ENCODE measurements around the gene FAM13A. TPM values are rescaled to one million over a fixed set of nuclear protein-coding genes. Genes with fewer than 3 reads are reported as not detected.

The FAM13A gene
- total and polyA plus RNA-seq, 2 donors (not counting 3 experiments of a cell fraction or from before 2014, with no cell fraction given), result 3.3 to 10.5 TPM

DNA sequence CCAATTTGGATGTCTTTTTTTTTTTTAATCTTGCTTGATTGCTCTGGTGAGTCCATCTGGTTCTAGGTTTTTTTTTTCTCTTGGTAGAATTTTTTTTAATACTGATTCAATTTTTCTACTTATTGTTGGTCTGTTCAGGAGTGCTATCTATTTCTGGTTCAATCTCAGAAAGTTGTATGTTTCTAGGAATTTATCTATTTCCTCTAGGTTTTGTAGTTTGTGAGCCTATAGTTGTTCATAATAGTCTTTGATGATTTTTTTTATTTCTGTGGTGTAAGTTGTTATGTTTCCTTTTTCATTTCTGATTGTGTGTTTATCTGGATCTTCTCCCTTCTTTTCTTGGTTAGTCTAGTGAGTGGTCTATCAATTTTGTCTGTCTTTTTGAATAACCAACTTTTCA is 129.6 kb downstream of the FAM13A start:
- H2AFZ ChIP-seq (ENCODE audit: low read depth, low read length), result no peak overlapping the region
- DNase-seq (ENCODE audit: low read depth, low spot score) (no peak), FAIRE-seq (no peak)
- TF ChIP-seq, protein P1, sequence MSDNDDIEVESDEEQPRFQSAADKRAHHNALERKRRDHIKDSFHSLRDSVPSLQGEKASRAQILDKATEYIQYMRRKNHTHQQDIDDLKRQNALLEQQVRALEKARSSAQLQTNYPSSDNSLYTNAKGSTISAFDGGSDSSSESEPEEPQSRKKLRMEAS (IDR thresholded peaks at IDR 0.05; ENCODE audit: insufficient read depth, insufficient read length), result no peak
- TF ChIP-seq GATA2 (IDR thresholded peaks at IDR 0.05; ENCODE audit: insufficient read depth, insufficient read length, low read depth, low read length) (no peak), POLR2A (IDR thresholded peaks at IDR 0.05; ENCODE audit: low read depth, low read length) (no peak), CTCF (IDR thresholded peaks at IDR 0.05; ENCODE audit: extremely low read depth in 1 of 2, insufficient read depth in 1 of 2, low read depth in 1 of 2, low read length in 2 of 2) (no peak), JUN (IDR thresholded peaks at IDR 0.05; ENCODE audit: borderline replicate concordance, insufficient read depth, insufficient read length, low read depth) (no peak), FOS (IDR thresholded peaks at IDR 0.05; ENCODE audit: borderline replicate concordance, insufficient read depth, low read length) (no peak), POLR2AphosphoS5 (IDR thresholded peaks at IDR 0.05; ENCODE audit: insufficient read depth, low read depth, low read length) (no peak), MYC (IDR thresholded peaks at IDR 0.05; ENCODE audit: low read depth, low read length) (no peak), EZH2 (IDR thresholded peaks at IDR 0.05; ENCODE audit: borderline replicate concordance, low read depth, low read length, severe bottlenecking) (no peak)
- no peak overlapping the region for H3K27ac ChIP-seq (ENCODE audit: insufficient read depth, low read depth, low read length)
- POLR2A ChIA-PET, result no interaction called here
- intact Hi-C loops (cut with micrococcal nuclease) (no loop called here), dilution Hi-C loops (cut with MboI; ENCODE audit: extremely low pct_ligation_motif_present, low sequenced_read_pairs) (no loop called here)
- no peaks in the 10 kb centered on the region for H3K4me1 ChIP-seq (ENCODE audit: control insufficient read depth, extremely low read depth, insufficient read depth, low read length)
- no peaks in the 10 kb centered on the region for H3K36me3 ChIP-seq (ENCODE audit: control insufficient read depth in 2 of 2, extremely low read depth in 1 of 2, insufficient read depth in 2 of 2, low read length in 2 of 2)
- H3K4me2 ChIP-seq (ENCODE audit: insufficient read depth, low read length), result no peak overlapping the region
- H3K9me3 ChIP-seq (replicated peaks; ENCODE audit: control insufficient read depth, insufficient read depth, low read length), result no peaks in the 10 kb centered on the region
- H3K79me2 ChIP-seq (ENCODE audit: control insufficient read depth, insufficient read depth, low read length), result no peaks in the 10 kb centered on the region
- CTCF ChIA-PET, result no interaction called here
- H3K9ac ChIP-seq (replicated peaks; ENCODE audit: extremely low read depth, insufficient read depth, low read length), result no peak overlapping the region
- no TSS peak for BruUV-seq (replicated peaks)
- H4K20me1 ChIP-seq (replicated peaks; ENCODE audit: control insufficient read depth, extremely low read depth, insufficient read depth, low read length), result no peaks in the 10 kb centered on the region
- no peak overlapping the region for H3K4me3 ChIP-seq (replicated peaks in 1 of 3; ENCODE audit: insufficient read depth in 1 of 3, low read depth in 1 of 3, low read length in 3 of 3)
- no peaks in the 10 kb centered on the region for H3K27me3 ChIP-seq (ENCODE audit: control insufficient read depth in 2 of 2, insufficient read depth in 2 of 2, low read length in 2 of 2)
- no peaks in the 10 kb centered on the region for H3K9me1 ChIP-seq (replicated peaks; ENCODE audit: control insufficient read depth, extremely low read depth, insufficient read depth, low read length)
